Measurements from ENCODE around the gene PRKAR2B. TPM values are rescaled to one million over a fixed set of nuclear protein-coding genes. Genes with fewer than 3 reads are reported as not detected.

The PRKAR2B gene
- polyA plus RNA-seq, 1 donor from 2014 or later, result 297 TPM

- Histone ChIP-seq H2AFZ (ENCODE audit: low read depth, low read length) (no peak overlapping the region), H3K9me2 (ENCODE audit: insufficient read depth, low read length) (no peaks in the 10 kb centered on the region), H3K27ac (ENCODE audit: low read length) (no peak overlapping the region), H3K36me3 (ENCODE audit: insufficient read depth, low read length) (no peaks in the 10 kb centered on the region), H3K79me2 (replicated peaks; ENCODE audit: insufficient read depth, low read length) (no peaks in the 10 kb centered on the region), H3K4me2 (ENCODE audit: low read length) (no peak overlapping the region), H3K9ac (ENCODE audit: low read length) (no peak overlapping the region), H3K4me3 (ENCODE audit: low read length) (no peak overlapping the region), H3K9me3 (ENCODE audit: low read length) (no peaks in the 10 kb centered on the region), H4K20me1 (ENCODE audit: insufficient read depth) (no peaks in the 10 kb centered on the region), H3K27me3 (ENCODE audit: insufficient read depth, low read depth, low read length) (no peaks in the 10 kb centered on the region), H3F3A (ENCODE audit: insufficient read depth, low read length, poor library complexity, severe bottlenecking) (no peaks in the 10 kb centered on the region)
- TF ChIP-seq TAF1 (IDR thresholded peaks at IDR 0.05; ENCODE audit: low read depth) (no peak), CTCF (IDR thresholded peaks at IDR 0.05; ENCODE audit: poor library complexity, severe bottlenecking) (no peak), POLR2AphosphoS5 (IDR thresholded peaks at IDR 0.05) (no peak), SMC3 (conservative IDR thresholded peaks at IDR 0.05; ENCODE audit: poor library complexity) (no peak), RAD21 (conservative IDR thresholded peaks at IDR 0.05) (no peak), EZH2 (IDR thresholded peaks at IDR 0.05; ENCODE audit: borderline replicate concordance, insufficient read depth, low read length, poor library complexity, severe bottlenecking) (no peak), EP300 (conservative IDR thresholded peaks at IDR 0.05; ENCODE audit: poor library complexity, severe bottlenecking) (no peak), MXI1 (conservative IDR thresholded peaks at IDR 0.05; ENCODE audit: poor library complexity, severe bottlenecking) (no peak), REST (IDR thresholded peaks at IDR 0.05; ENCODE audit: borderline replicate concordance) (no peak)
These were observed 10.0 kb upstream of the PRKAR2B start for GRCh38 chr7:107034553-107034952.

- no peak overlapping the region for H2AFZ ChIP-seq (ENCODE audit: low read depth, low read length)
These were observed 9.1 kb upstream of the PRKAR2B start for GRCh38 chr7:107035446-107035845.

More at GRCh38 chr7:107035446-107035845, 9.1 kb upstream of the PRKAR2B start:
- no peaks in the 10 kb centered on the region for H3K9me3 ChIP-seq (ENCODE audit: low read length)
- no peak overlapping the region for H3K9ac ChIP-seq (ENCODE audit: low read length)
- H3K36me3 ChIP-seq (ENCODE audit: insufficient read depth, low read length), result no peaks in the 10 kb centered on the region
- H3K27ac ChIP-seq (ENCODE audit: low read length), result no peak overlapping the region
- no peaks in the 10 kb centered on the region for H3K27me3 ChIP-seq (ENCODE audit: insufficient read depth, low read depth, low read length)
- TF ChIP-seq MXI1 (conservative IDR thresholded peaks at IDR 0.05; ENCODE audit: poor library complexity, severe bottlenecking) (no peak), SMC3 (conservative IDR thresholded peaks at IDR 0.05; ENCODE audit: poor library complexity) (no peak), CTCF (IDR thresholded peaks at IDR 0.05; ENCODE audit: poor library complexity, severe bottlenecking) (no peak), EP300 (conservative IDR thresholded peaks at IDR 0.05; ENCODE audit: poor library complexity, severe bottlenecking) (no peak), TAF1 (IDR thresholded peaks at IDR 0.05; ENCODE audit: low read depth) (no peak), EZH2 (IDR thresholded peaks at IDR 0.05; ENCODE audit: borderline replicate concordance, insufficient read depth, low read length, poor library complexity, severe bottlenecking) (no peak), RAD21 (conservative IDR thresholded peaks at IDR 0.05) (no peak), REST (IDR thresholded peaks at IDR 0.05; ENCODE audit: borderline replicate concordance) (no peak), POLR2AphosphoS5 (IDR thresholded peaks at IDR 0.05) (no peak)
- no peaks in the 10 kb centered on the region for H3F3A ChIP-seq (ENCODE audit: insufficient read depth, low read length, poor library complexity, severe bottlenecking)
- no peaks in the 10 kb centered on the region for H4K20me1 ChIP-seq (ENCODE audit: insufficient read depth)
- no peak overlapping the region for H3K4me2 ChIP-seq (ENCODE audit: low read length)
- H3K79me2 ChIP-seq (replicated peaks; ENCODE audit: insufficient read depth, low read length), result no peaks in the 10 kb centered on the region
- H3K9me2 ChIP-seq (ENCODE audit: insufficient read depth, low read length), result no peaks in the 10 kb centered on the region
- H3K4me3 ChIP-seq (ENCODE audit: low read length), result no peak overlapping the region
